ENCODE measurements around the gene ZBTB39.
A peak's percentile ranks its signal among the peaks of the same experiment; 100 is the strongest.
"Not testable (repeated sequence)": the region's sequence is repeated elsewhere in the genome, so short reads cannot be mapped to it uniquely, and the experiment has no call there.

The ZBTB39 gene

GRCh38 chr12:57031138-57031725 is 24.9 kb upstream of the ZBTB39 start:
- DNase-seq: peak; percentile 87

DNA sequence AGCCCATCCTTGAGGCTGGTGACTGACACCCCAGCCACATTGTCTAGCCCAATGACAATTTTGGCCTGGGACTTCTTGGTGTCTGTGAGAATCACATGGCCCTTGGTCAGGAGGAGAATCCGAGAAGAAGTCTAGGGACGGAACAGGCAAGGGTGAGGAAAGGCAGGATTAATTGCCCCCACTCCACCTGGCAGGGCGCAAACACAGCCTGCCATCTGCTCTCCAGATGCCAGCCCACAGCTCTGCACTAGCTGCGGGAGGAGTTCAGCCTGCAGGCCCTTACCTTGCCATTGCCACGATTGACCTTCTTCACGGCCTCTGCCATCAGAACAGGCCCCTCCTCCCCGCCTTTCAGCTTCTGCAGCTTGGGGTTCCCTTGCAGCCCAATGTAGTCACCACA is 23.1 kb upstream of the ZBTB39 start:
- DNase-seq: no peak

DNA sequence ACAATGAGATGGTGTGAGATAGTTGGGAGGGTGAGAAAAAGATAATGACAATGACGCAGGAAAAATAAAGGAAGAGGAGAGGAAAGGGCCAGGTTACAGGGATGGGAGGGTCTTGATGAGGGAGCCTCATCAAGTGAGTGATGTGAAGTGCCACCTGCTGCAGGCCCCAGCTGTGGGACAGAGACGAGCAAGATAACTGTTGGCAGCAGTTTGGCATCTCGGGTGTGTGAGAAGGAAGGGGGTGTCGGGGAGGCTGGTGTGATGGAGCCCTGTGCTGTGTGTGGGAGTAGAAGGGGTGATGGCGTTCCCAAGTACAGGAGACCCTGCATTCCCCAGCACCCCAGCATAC is 21.4 kb upstream of the ZBTB39 start:
- no peak for DNase-seq

DNA sequence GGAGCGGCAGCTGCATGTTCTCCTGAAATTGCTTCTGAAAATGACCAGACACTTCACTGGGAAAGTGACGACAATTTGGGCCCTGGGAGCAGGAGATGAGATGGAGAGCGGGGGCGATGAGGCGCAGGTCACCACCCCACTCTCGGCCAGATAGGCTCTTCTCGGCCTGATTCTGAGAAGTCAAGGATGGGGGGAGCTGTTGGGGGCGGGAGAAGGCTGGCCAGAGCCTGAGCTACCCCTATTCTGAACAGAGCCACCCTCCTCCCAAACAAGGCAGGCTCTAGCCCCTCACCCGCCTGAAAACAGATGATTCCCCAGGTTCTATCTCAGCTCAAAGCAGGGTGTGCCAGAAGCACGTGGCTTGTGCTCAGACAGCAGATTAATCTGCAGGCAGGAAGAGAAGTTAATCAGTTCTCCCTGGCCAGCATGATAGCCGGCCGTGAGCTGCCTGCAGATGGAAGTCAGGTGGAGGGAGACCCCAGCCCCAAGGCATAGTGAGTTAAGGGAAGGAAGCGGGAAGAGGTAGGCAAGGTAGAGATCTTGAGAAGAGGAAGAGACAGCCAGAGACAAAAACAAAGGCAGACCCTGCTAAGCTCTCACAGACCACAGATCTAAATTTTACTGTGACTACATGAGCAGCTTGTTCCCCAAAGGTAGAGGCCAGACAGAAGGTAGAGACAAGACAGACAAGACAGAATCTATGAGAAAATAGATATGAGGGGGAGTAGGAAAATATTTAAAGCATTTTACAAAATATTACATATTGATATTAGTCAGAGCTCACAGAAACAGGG is 20.9 kb upstream of the ZBTB39 start:
- no peak for DNase-seq

GRCh38 chr12:57025196-57025595 is 18.9 kb upstream of the ZBTB39 start:
- DNase-seq: no peak

DNA sequence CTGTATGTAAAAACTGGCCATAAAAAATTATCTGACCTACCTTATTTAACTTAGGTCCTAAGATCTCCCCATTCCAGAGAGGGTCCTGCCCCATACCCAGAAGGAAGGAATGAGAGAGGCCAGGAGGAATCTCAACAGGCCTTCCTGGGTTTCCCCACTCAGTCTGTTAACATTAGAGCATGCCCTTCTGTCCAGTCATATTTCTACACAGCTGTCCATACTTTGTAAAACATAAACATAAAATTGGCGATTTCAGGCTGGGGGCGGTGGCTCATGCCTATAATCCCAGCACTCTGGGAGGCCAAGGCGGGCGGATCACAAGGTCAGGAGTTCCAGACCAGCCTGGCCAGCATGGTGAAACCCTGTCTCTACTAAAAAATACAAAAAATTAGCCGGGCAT is 16.0 kb upstream of the ZBTB39 start:
- not testable (repeated sequence) for DNase-seq

DNA sequence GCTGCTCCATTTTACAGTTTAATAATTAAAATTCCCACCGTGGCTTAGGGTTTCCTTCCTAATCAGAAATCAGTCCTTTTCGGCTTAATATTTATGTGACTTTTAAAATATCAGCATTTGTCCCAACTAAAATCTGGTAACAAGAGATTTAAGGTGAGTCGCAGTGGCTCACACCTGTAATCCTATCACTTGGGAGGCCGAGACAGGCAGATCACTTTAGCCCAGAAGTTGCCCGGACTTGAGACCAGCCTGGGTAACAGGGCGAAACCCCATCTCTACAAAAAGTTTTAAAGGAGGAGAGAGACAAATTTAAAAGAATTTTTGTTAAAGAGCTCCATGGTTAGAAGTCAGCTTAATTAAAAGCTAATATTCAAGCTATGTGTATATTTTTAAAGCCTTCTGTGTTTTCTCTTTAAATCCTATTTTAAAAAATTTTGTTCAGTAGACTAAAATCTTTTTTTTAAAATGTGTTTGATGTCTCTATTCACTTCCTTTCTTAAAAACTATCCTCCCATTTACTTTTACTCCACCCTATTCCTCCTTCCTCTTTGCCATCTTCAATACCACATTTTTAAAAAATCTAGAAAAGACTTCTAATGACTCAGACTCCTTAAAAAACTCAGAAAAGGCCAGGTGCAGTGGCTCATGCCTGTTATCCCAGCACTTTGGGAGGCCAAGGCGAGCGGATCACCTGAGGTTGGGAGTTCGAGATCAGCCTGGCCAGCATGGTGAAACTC is 13.8 kb upstream of the ZBTB39 start:
- no peak for DNase-seq

DNA sequence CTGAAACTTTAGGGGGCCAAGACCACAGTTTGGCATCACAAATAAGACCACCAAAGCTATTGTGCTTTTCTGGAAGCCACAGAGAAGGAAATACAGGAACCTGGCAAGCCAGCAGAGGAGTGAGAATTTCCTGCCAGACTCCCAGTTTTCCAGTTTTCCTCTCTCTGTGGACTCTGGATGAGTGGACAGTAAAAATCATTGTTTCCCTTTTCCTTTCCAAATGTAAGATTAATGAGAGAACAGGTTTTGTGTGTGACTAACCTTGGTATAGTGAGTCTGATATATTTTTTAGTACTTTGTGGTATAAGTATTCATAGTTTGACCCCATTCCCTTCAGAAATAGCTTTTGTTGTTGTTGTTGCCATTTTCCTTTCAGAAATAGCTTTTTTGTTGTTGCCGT is 12.6 kb upstream of the ZBTB39 start:
- no peak for DNase-seq

- not testable (repeated sequence) for DNase-seq
Observed at GRCh38 chr12:57018353-57018752, 12.0 kb upstream of the ZBTB39 start.

DNA sequence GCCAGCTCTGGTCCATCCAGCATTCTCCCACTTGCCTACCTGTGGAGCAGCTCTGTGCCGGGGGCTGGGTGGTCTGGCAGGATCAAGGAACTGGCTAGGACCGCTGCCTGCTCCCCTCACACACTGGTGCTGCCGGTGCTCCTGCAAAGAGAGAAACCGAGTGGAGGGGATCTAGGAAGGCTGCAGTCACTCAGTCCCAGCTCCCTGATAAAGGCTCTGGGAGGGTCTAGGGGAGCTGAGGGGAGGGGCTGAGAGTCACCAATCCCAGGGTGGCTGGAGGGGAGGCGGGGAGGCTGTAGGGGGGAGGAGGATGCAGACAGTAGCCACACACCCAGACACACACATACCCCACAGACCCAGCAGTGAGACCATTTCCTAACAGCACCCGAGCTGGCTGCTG is 10.0 kb upstream of the ZBTB39 start, which contains the start of gene TAC3:
Gene TAC3, minus strand, starts transcription at position 182 of the 400 bp plus-strand sequence. CDS start 732 bp downstream, outside the sequence.
- DNase-seq: no peak

DNA sequence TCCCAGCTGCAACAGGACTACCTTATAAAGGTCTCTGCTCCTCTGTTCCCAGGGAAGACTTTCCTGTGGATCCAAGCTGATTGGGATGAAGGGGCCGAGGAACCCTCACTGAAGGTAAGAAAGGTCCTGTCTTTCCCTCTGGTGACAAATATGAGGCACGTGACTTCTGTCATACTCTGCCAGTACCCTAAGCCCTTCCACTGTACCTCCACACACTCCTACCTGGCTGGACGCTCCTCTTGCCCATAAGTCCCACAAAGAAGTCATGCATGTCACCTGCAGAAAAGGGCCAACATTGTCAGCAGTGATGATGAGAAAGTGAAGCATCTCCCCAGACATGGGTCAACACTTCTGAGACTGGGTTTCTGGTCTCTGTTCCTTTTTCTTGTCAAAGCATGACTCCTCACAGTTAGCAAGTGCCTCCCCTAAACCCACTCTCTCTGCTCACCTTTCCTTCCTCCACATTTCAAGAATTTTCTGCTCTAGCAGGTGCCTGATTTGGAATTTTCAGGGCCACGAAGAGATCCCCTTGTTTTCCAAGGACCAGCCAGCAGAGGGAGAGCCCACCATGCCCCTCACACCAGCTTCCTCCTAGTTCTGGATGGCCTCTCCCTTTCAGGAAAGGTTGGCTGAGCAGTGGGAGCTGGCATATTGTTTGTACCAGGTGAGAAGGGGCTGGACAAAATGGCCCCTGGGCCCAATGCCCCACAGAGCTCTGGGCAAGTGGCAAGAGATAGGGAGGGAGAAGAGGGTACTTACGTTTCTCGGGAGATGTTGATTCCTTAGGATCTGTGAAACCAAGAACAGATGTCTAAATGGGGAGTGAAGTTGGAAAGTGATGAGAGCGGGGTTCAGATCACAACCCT is 6.5 kb upstream of the ZBTB39 start:
- DNase-seq: no peak

- no peak for DNase-seq
Observed at GRCh38 chr12:57011438-57012424, 5.4 kb upstream of the ZBTB39 start.

GRCh38 chr12:57010627-57011247 is 4.4 kb upstream of the ZBTB39 start:
- no peak for DNase-seq

DNA sequence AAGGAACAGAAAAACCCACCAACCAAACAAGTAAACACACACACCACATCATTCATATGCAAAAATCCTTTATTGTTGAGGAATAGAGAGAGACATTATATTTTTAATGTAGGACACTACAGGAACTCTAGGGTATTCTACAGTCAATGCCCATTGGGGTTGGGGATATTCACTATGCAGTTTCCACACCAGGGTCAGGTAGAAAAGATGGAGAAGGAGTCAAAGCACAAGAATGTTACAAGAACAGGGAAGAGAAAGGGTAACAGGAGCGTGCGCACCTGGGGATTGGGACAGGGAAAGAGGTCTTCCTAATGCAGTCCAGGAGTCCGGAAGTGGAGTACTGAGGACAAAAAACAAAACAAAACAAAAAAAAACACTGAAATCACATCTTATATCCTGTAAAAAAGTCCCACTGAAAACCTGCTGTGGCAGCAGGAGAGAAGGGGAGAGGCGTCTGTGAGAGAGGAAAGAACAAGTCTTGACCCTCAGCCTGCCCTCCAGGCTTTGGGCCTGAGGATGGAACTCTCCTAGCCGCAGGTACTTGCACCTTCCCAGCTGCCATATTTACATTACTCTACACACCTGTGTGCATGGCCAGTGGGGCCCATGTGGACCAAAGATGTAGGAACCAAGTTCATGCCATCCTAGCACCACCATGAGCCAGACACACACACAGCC is 3.7 kb upstream of the ZBTB39 start:
- no peak for DNase-seq

DNA sequence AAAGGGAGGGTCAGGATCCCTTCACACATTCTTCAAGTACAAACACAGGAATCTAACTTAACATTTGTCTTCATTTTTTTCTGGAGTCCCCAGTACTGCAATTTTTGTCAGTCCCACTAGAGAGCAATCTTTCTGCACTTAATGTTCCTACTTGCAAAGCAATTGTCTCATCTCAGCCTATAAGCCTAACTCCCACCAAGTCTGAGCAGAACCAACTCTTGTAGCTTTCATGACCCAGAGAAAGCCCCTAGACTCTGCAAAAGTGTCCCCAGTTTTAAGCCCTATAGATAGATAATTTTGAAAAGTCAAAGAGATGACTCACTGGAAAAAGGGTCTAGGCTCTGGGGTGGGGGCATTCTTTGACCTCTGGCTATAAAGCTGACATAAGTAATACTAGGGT is 1.8 kb upstream of the ZBTB39 start:
- DNase-seq: peak; percentile 52

DNA sequence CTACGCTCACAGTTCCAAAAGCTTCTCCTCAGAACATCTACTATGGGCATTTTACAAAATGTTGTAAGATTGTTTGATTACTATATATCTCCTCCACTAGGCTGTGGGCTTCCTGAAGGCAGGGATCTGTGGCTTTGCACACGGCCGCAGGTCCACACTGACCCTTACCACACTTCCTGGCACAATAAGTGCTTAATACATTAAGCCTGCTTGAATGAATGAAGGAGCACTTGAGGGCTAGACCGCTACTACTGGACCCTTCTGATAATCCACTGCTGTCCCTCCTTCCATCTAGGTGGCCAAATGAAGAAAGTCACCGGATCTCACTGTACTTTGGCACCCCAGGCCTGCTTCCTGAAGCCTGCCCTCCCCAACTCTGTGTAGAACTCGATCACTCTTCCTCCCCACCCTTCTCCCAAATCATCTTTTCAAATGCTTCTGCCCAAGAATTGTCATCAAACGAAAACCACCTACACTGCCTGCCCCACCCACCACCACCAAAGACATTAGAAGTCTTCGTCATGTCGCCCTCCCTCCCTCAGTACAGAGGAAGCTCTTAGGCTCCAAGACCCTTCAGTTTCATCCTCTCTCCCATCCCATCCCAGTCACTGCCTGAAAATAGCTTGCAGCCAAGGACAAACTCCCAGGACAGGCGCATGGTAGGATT is 596 bp upstream of the ZBTB39 start:
- no peak for DNase-seq

GRCh38 chr12:57004651-57005050 is 1.7 kb downstream of the ZBTB39 start:
- DNase-seq: no peak

DNA sequence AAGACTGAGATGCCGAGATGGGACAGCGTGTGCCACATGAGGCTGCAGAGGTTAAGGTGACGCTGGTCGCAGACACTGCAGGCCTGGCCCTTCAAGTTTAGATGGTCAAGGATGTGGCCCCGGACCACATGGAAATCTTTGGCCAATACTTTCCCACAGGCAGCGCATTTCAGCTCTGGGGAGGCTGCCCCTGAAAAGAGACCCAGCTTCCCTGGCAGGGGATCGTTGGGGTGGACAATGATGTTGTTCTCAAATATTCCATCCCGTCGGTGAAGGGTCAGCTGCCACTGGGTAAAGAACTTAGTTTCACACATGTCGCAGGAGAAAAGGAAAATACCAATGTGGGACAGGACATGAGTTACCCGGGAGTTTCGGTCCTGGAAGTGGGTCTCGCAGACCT is 3.0 kb downstream of the ZBTB39 start:
- no peak for DNase-seq

GRCh38 chr12:57001448-57001906 is 4.9 kb downstream of the ZBTB39 start:
- peak; percentile 56 for DNase-seq

DNA sequence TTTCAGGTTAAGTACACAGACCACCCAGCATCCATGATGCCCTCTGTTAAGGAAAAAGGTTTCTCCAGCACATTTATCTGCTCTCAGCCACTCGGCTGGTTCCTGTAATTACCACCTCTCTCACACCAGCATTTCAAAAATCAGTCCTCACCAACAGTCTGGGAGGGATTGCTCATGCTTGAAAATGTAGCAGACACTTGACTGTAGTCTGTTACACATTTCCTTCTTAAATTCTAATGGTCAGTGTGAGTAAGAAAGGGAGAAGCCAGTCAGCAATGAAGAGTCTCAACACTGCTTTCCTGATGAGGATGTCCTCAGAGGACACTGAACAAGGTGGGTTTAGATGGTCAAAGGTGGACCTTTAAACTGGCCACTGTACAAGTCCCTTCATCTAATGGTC is 6.0 kb downstream of the ZBTB39 start:
- DNase-seq: no peak

All from NCI-H1436 (cell line).